ENCODE results near the gene RBFOX2. TPM values are rescaled to one million over a fixed set of nuclear protein-coding genes. Genes with fewer than 3 reads are reported as not detected.
A peak's percentile ranks its signal among the peaks of the same experiment; 100 is the strongest.

Gene RBFOX2
- total and polyA plus RNA-seq, 2 donors, result 86.5 to 278 TPM

- Histone ChIP-seq H3K27ac (ENCODE audit: low read depth) (no peak overlapping the region), H3K4me3 (ENCODE audit: low read depth, low read length) (no peak overlapping the region), H3K36me3 (ENCODE audit: insufficient read depth) (no peaks in the 10 kb centered on the region), H3K4me1 (ENCODE audit: insufficient read depth) (peaks cover 2% of the 10 kb centered on the region)
- DNase-seq (ENCODE audit: extremely low spot score), result no peak
- 87% methylated on average over 4 of the region's 4 CpGs for WGBS
Observed at GRCh38 chr22:35917651-35918050, 111.0 kb downstream of the RBFOX2 start.

- Histone ChIP-seq H3K36me3 (ENCODE audit: insufficient read depth) (no peaks in the 10 kb centered on the region), H3K4me1 (ENCODE audit: insufficient read depth) (peaks cover 2% of the 10 kb centered on the region), H3K4me3 (ENCODE audit: low read depth, low read length) (peak overlapping the region; percentile 34), H3K27ac (ENCODE audit: low read depth) (peak overlapping the region; percentile 67)
- whole genome bisulfite sequencing, result 10% methylated on average over 5 of the region's 5 CpGs
- no peak for DNase-seq (ENCODE audit: extremely low spot score)
Observed at GRCh38 chr22:35915477-35916013, 113.1 kb downstream of the RBFOX2 start.

- Histone ChIP-seq H3K4me3 (ENCODE audit: low read depth, low read length) (peak overlapping the region; percentile 34), H3K36me3 (ENCODE audit: insufficient read depth) (no peaks in the 10 kb centered on the region), H3K4me1 (ENCODE audit: insufficient read depth) (peaks cover 2% of the 10 kb centered on the region), H3K27ac (ENCODE audit: low read depth) (peak overlapping the region; percentile 67)
- WGBS, result 3% methylated on average over 9 of the region's 9 CpGs
- peak; percentile 90 for DNase-seq (ENCODE audit: extremely low spot score)
Observed at GRCh38 chr22:35914665-35915476, 113.8 kb downstream of the RBFOX2 start.

GRCh38 chr22:35914357-35914664 is 114.3 kb downstream of the RBFOX2 start:
- no peak for DNase-seq (ENCODE audit: extremely low spot score)
- Histone ChIP-seq H3K36me3 (ENCODE audit: insufficient read depth) (no peaks in the 10 kb centered on the region), H3K27ac (ENCODE audit: low read depth) (no peak overlapping the region), H3K4me1 (ENCODE audit: insufficient read depth) (peaks cover 2% of the 10 kb centered on the region), H3K4me3 (ENCODE audit: low read depth, low read length) (no peak overlapping the region)
- 15% methylated on average over 2 of the region's 2 CpGs for WGBS

GRCh38 chr22:35913925-35914324 is 114.7 kb downstream of the RBFOX2 start:
- Histone ChIP-seq H3K4me3 (ENCODE audit: low read depth, low read length) (no peak overlapping the region), H3K27ac (ENCODE audit: low read depth) (peak overlapping the region; percentile 23), H3K4me1 (ENCODE audit: insufficient read depth) (peaks cover 2% of the 10 kb centered on the region), H3K36me3 (ENCODE audit: insufficient read depth) (no peaks in the 10 kb centered on the region)
- DNase-seq (ENCODE audit: extremely low spot score), result no peak
- WGBS, result 50% methylated on average over 1 of the region's 1 CpG

- no peak for DNase-seq (ENCODE audit: extremely low spot score)
- WGBS, result 61% methylated on average over 1 of the region's 1 CpG
- H3K4me1 ChIP-seq (ENCODE audit: insufficient read depth), result peaks cover 2% of the 10 kb centered on the region
- no peak overlapping the region for H3K4me3 ChIP-seq (ENCODE audit: low read depth, low read length)
- H3K36me3 ChIP-seq (ENCODE audit: insufficient read depth), result no peaks in the 10 kb centered on the region
- no peak overlapping the region for H3K27ac ChIP-seq (ENCODE audit: low read depth)
Observed at GRCh38 chr22:35912658-35913057, 116.0 kb downstream of the RBFOX2 start.

GRCh38 chr22:35911877-35912276 is 116.7 kb downstream of the RBFOX2 start:
- 77% methylated on average over 2 of the region's 2 CpGs for WGBS
- DNase-seq (ENCODE audit: extremely low spot score), result no peak
- Histone ChIP-seq H3K4me1 (ENCODE audit: insufficient read depth) (peaks cover 2% of the 10 kb centered on the region), H3K4me3 (ENCODE audit: low read depth, low read length) (no peak overlapping the region), H3K27ac (ENCODE audit: low read depth) (no peak overlapping the region), H3K36me3 (ENCODE audit: insufficient read depth) (no peaks in the 10 kb centered on the region)

GRCh38 chr22:35910926-35911325 is 117.7 kb downstream of the RBFOX2 start:
- WGBS, result 36% methylated on average over 2 of the region's 2 CpGs
- H3K4me1 ChIP-seq (ENCODE audit: insufficient read depth), result peaks cover 2% of the 10 kb centered on the region
- no peak overlapping the region for H3K27ac ChIP-seq (ENCODE audit: low read depth)

GRCh38 chr22:35910003-35910769 is 118.4 kb downstream of the RBFOX2 start:
- H3K4me1 ChIP-seq (ENCODE audit: insufficient read depth), result peaks cover 2% of the 10 kb centered on the region
- no peaks in the 10 kb centered on the region for H3K36me3 ChIP-seq (ENCODE audit: insufficient read depth)
- no peak for DNase-seq (ENCODE audit: extremely low spot score)
- WGBS, result 59% methylated on average over 4 of the region's 4 CpGs
- no peak overlapping the region for H3K27ac ChIP-seq (ENCODE audit: low read depth)
- H3K4me3 ChIP-seq (ENCODE audit: low read depth, low read length), result no peak overlapping the region

More at GRCh38 chr22:35910926-35911325, 117.7 kb downstream of the RBFOX2 start:
- no peak overlapping the region for H3K4me3 ChIP-seq (ENCODE audit: low read depth, low read length)
- DNase-seq (ENCODE audit: extremely low spot score), result no peak
- H3K36me3 ChIP-seq (ENCODE audit: insufficient read depth), result no peaks in the 10 kb centered on the region

- no peak for DNase-seq (ENCODE audit: extremely low spot score)
- Histone ChIP-seq H3K4me3 (ENCODE audit: low read depth, low read length) (no peak overlapping the region), H3K4me1 (ENCODE audit: insufficient read depth) (no peaks in the 10 kb centered on the region), H3K27ac (ENCODE audit: low read depth) (no peak overlapping the region), H3K36me3 (ENCODE audit: insufficient read depth) (no peaks in the 10 kb centered on the region)
- 88% methylated on average over 1 of the region's 1 CpG for WGBS
Observed at GRCh38 chr22:35905894-35906293, 122.7 kb downstream of the RBFOX2 start.

- no peak overlapping the region for H3K27ac ChIP-seq (ENCODE audit: low read depth)
- no peak overlapping the region for H3K4me3 ChIP-seq (ENCODE audit: low read depth, low read length)
- WGBS, result 62% methylated on average over 6 of the region's 6 CpGs
- no peaks in the 10 kb centered on the region for H3K4me1 ChIP-seq (ENCODE audit: insufficient read depth)
- H3K36me3 ChIP-seq (ENCODE audit: insufficient read depth), result no peaks in the 10 kb centered on the region
- no peak for DNase-seq (ENCODE audit: extremely low spot score)
Observed at GRCh38 chr22:35904752-35905151, 123.9 kb downstream of the RBFOX2 start.

GRCh38 chr22:35904336-35904692 is 124.3 kb downstream of the RBFOX2 start:
- WGBS, result 30% methylated on average over 2 of the region's 2 CpGs
- Histone ChIP-seq H3K36me3 (ENCODE audit: insufficient read depth) (no peaks in the 10 kb centered on the region), H3K4me3 (ENCODE audit: low read depth, low read length) (no peak overlapping the region), H3K27ac (ENCODE audit: low read depth) (no peak overlapping the region), H3K4me1 (ENCODE audit: insufficient read depth) (no peaks in the 10 kb centered on the region)
- DNase-seq (ENCODE audit: extremely low spot score), result no peak

- no peak overlapping the region for H3K4me3 ChIP-seq (ENCODE audit: low read depth, low read length)
- no peaks in the 10 kb centered on the region for H3K36me3 ChIP-seq (ENCODE audit: insufficient read depth)
- no peak for DNase-seq (ENCODE audit: extremely low spot score)
- H3K27ac ChIP-seq (ENCODE audit: low read depth), result no peak overlapping the region
- 29% methylated on average over 3 of the region's 3 CpGs for WGBS
- H3K4me1 ChIP-seq (ENCODE audit: insufficient read depth), result no peaks in the 10 kb centered on the region
Observed at GRCh38 chr22:35903571-35904335, 124.9 kb downstream of the RBFOX2 start.
